H1 (cell line): ENCODE measurements around the gene PNPLA1. TPM values are rescaled to one million over a fixed set of nuclear protein-coding genes. Genes with fewer than 3 reads are reported as not detected.

Source experiments
- CTCF ChIA-PET: fragments of 300-600 bp; sonication (Branson Sonifier 250); formaldehyde crosslinking; loops from one replicate; lab custom pipeline; 2021; ENCODE audit not compliant: partially characterized antibody; lab: Charles Lee
- POLR2A ChIA-PET: fragments of 300-600 bp; sonication (Branson Sonifier 250); formaldehyde crosslinking; loops from one replicate; lab custom pipeline; 2021; ENCODE audit warnings: inconsistent platforms; ENCODE audit not compliant: partially characterized antibody; lab: Charles Lee
- DNase-seq, 2 experiments: peaks; one replicate each; pipeline versions ENCODE4 v3.0.0 to v3.0.0-alpha.2; 2010 to 2022; ENCODE audit warnings: low spot score in 2 of 2, low read depth in 1 of 2, mixed read lengths in 1 of 2
- FAIRE-seq: peaks from 2 replicates; lab custom pipeline; 2011; peaks lifted over from hg19 to GRCh38; lab: Jason Lieb, UNC
- H2AFZ ChIP-seq: 2 replicates; pipeline ENCODE4 v1.8.1; 2012; ENCODE audit warnings: low read length, inconsistent platforms
- H2AK5ac ChIP-seq: 2 replicates; pipeline ENCODE4 v1.6.1; 2013; ENCODE audit warnings: low read depth, low read length
- H2BK120ac ChIP-seq: replicated peaks from 2 replicates; pipeline ENCODE3; 2013; ENCODE audit warnings: low read depth, low read length, inconsistent platforms
- H2BK12ac ChIP-seq: 2 replicates; pipeline ENCODE4 v1.6.1; 2013; ENCODE audit warnings: low read depth, low read length
- H2BK15ac ChIP-seq: 2 replicates; pipeline ENCODE4 v1.6.1; 2013; ENCODE audit warnings: low read length
- H2BK20ac ChIP-seq: 2 replicates; pipeline ENCODE4 v1.6.1; 2013; ENCODE audit warnings: low read length
- H2BK5ac ChIP-seq: 2 replicates; pipeline ENCODE4 v1.6.1; 2013; ENCODE audit warnings: low read depth, low read length
- H3K14ac ChIP-seq: 2 replicates; pipeline ENCODE4 v1.6.1; 2013; ENCODE audit warnings: inconsistent platforms; ENCODE audit not compliant: insufficient read length
- H3K18ac ChIP-seq: 2 replicates; pipeline ENCODE4 v1.6.1; 2013; ENCODE audit warnings: low read length; ENCODE audit errors: extremely low read depth
- H3K23ac ChIP-seq: 2 replicates; pipeline ENCODE4 v1.6.1; 2013; ENCODE audit warnings: inconsistent platforms; ENCODE audit not compliant: insufficient read length
- H3K23me2 ChIP-seq: 2 replicates; pipeline ENCODE4 v1.6.1; 2013; ENCODE audit warnings: low read depth, low read length
- H3K27ac ChIP-seq: 2 replicates; pipeline ENCODE4 v1.6.1; 2011; ENCODE audit warnings: low read depth, low read length, inconsistent platforms
- H3K27me3 ChIP-seq, 4 experiments: replicated peaks in 1 of 4; 1 replicate in 1 of 4; 2 replicates in 3 of 4; pipeline versions ENCODE4 v1.6.1 to v1.8.1; 2011 to 2013; ENCODE audit warnings: low read length in 3 of 4, mild to moderate bottlenecking in 3 of 4, inconsistent platforms in 2 of 4, mixed read lengths in 2 of 4, moderate library complexity in 1 of 4; ENCODE audit not compliant: control insufficient read depth in 3 of 4, insufficient read depth in 3 of 4; ENCODE audit errors: extremely low read depth in 1 of 4
- H3K36me3 ChIP-seq, 4 experiments: 2 replicates each; pipeline versions ENCODE4 v1.6.1 to v1.8.1; 2011 to 2013; ENCODE audit warnings: mild to moderate bottlenecking in 4 of 4, low read length in 3 of 4, moderate library complexity in 2 of 4, control low read depth in 1 of 4, inconsistent platforms in 1 of 4; ENCODE audit not compliant: insufficient read depth in 4 of 4, control insufficient read depth in 2 of 4
- H3K4ac ChIP-seq: replicated peaks from 2 replicates; pipeline ENCODE3; 2013; ENCODE audit warnings: low read length, low read depth, mixed read lengths, inconsistent platforms; ENCODE audit not compliant: insufficient read length
- H3K4me1 ChIP-seq, 4 experiments: replicated peaks in 1 of 4; 1 replicate in 1 of 4; 2 replicates in 3 of 4; pipeline versions ENCODE4 v1.6.1 to v1.8.1; 2011 to 2013; ENCODE audit warnings: low read length in 3 of 4, inconsistent platforms in 2 of 4, mixed read lengths in 1 of 4; ENCODE audit not compliant: insufficient read depth in 4 of 4, control insufficient read depth in 3 of 4
- H3K4me2 ChIP-seq, 2 experiments: 2 replicates each; pipeline versions ENCODE4 v1.6.1 to v1.8.1; 2011 to 2013; ENCODE audit warnings: low read depth in 2 of 2, low read length in 2 of 2, control low read depth in 1 of 2, inconsistent platforms in 1 of 2, mild to moderate bottlenecking in 1 of 2; ENCODE audit not compliant: insufficient read depth in 1 of 2
- H3K4me3 ChIP-seq, 4 experiments: fragments of 200-600, 300-600 bp in 1 of 4; sonication (generic), shearing (Covaris generic), sonication (Bioruptor Twin) in 1 of 4; 2 replicates each; pipeline versions ENCODE4 v1.5.1 to v1.8.1; 2011 to 2016; ENCODE audit warnings: low read length in 4 of 4, low read depth in 3 of 4, control low read depth in 2 of 4, inconsistent platforms in 2 of 4, mild to moderate bottlenecking in 2 of 4, mixed read lengths in 1 of 4, moderate library complexity in 1 of 4; ENCODE audit not compliant: insufficient read depth in 2 of 4; ENCODE audit errors: extremely low read depth in 1 of 4
- H3K56ac ChIP-seq: replicated peaks from 2 replicates; pipeline ENCODE3; 2013; ENCODE audit warnings: low read depth, mild to moderate bottlenecking, mixed read lengths, low read length, inconsistent platforms; ENCODE audit not compliant: insufficient read length
- H3K79me1 ChIP-seq: 2 replicates; pipeline ENCODE4 v1.6.1; 2013; ENCODE audit warnings: low read depth, low read length, control low read depth
- H3K79me2 ChIP-seq, 2 experiments: 2 replicates each; pipeline versions ENCODE4 v1.6.1 to v1.8.1; 2012 to 2013; ENCODE audit warnings: low read length in 2 of 2, mild to moderate bottlenecking in 2 of 2, inconsistent platforms in 1 of 2; ENCODE audit not compliant: insufficient read depth in 2 of 2, control insufficient read depth in 1 of 2
- H3K9ac ChIP-seq, 4 experiments: replicated peaks in 1 of 4; 1 replicate in 1 of 4; 2 replicates in 3 of 4; pipeline versions ENCODE4 v1.6.1 to v1.8.1; 2011 to 2013; ENCODE audit warnings: low read depth in 3 of 4, low read length in 3 of 4, control low read depth in 2 of 4, mild to moderate bottlenecking in 2 of 4, moderate library complexity in 2 of 4, inconsistent platforms in 1 of 4; ENCODE audit errors: extremely low read depth in 1 of 4
- H3K9me3 ChIP-seq, 2 experiments: 2 replicates each; pipeline versions ENCODE4 v1.6.1 to v1.8.1; 2012 to 2013; ENCODE audit warnings: mild to moderate bottlenecking in 2 of 2, moderate library complexity in 2 of 2, control low read depth in 1 of 2, inconsistent platforms in 1 of 2, low read depth in 1 of 2, low read length in 1 of 2, mixed read lengths in 1 of 2; ENCODE audit not compliant: insufficient read depth in 2 of 2
- H4K20me1 ChIP-seq, 2 experiments: replicated peaks in 1 of 2; 2 replicates each; pipeline versions ENCODE3 to v1.8.1; 2011 to 2013; ENCODE audit warnings: inconsistent platforms in 2 of 2, low read length in 2 of 2, mild to moderate bottlenecking in 1 of 2; ENCODE audit not compliant: insufficient read depth in 2 of 2, control insufficient read depth in 1 of 2
- H4K5ac ChIP-seq: 2 replicates; pipeline ENCODE4 v1.6.1; 2013; ENCODE audit warnings: low read length, low read depth, mixed read lengths, inconsistent platforms; ENCODE audit not compliant: insufficient read length
- H4K8ac ChIP-seq: 2 replicates; pipeline ENCODE4 v1.8.0; 2013; ENCODE audit warnings: mild to moderate bottlenecking, moderate library complexity, low read length, inconsistent platforms; ENCODE audit not compliant: insufficient read depth; ENCODE audit errors: extremely low read depth
- H4K91ac ChIP-seq: replicated peaks from 2 replicates; pipeline ENCODE3; 2013; ENCODE audit warnings: low read length, mixed read lengths, inconsistent platforms; ENCODE audit not compliant: insufficient read length
- ASH2L ChIP-seq: fragments of 200-600, 300-600 bp; sonication (generic); IDR thresholded peaks from one replicate; pipeline ENCODE4 v1.7.1; 2017; ENCODE audit warnings: low read length
- KDM4A ChIP-seq: IDR thresholded peaks from one replicate; pipeline ENCODE4 v1.7.1; 2012; ENCODE audit warnings: low read depth, mild to moderate bottlenecking, moderate library complexity, low read length, inconsistent platforms; ENCODE audit not compliant: severe bottlenecking
- POU5F1 ChIP-seq: IDR thresholded peaks from 2 replicates; pipeline ENCODE4 v1.6.1; 2011; ENCODE audit warnings: low read depth, mild to moderate bottlenecking, low read length, moderate library complexity
- RNF2 ChIP-seq: fragments of 200-900, 300-1000 bp; sonication (generic); IDR thresholded peaks from 2 replicates; pipeline ENCODE4 v1.7.1; 2016; ENCODE audit warnings: borderline replicate concordance, low read depth, mild to moderate bottlenecking, antibody characterized with exemption, low read length; ENCODE audit not compliant: poor library complexity, severe bottlenecking; ENCODE audit errors: missing control alignments
- SP1 ChIP-seq: IDR thresholded peaks from 2 replicates; pipeline ENCODE4 v1.6.1; 2011; ENCODE audit warnings: low read depth, low read length
- TCF12 ChIP-seq: IDR thresholded peaks from 2 replicates; pipeline ENCODE4 v1.6.1; 2011; ENCODE audit warnings: low read depth, mild to moderate bottlenecking, low read length
- TEAD4 ChIP-seq: IDR thresholded peaks from 2 replicates; pipeline ENCODE4 v1.6.1; 2012; ENCODE audit warnings: low read depth, low read length, inconsistent platforms, mixed read lengths
- WGBS, 2 experiments: shearing (Covaris generic) in 1 of 2; methylation state at CpG; one replicate each; pipeline versions ENCODE4 v1.1.6 to v1.1.7; 2013 to 2015; ENCODE audit warnings: low lambda C conversion rate in 2 of 2, mixed read lengths in 2 of 2, inconsistent platforms in 1 of 2, low coverage in 1 of 2, missing lambda C conversion rate in 1 of 2; ENCODE audit not compliant: insufficient replicate concordance in 2 of 2, insufficient coverage in 1 of 2, insufficient read length in 1 of 2; ENCODE audit errors: extremely low coverage in 1 of 2, missing lambda C conversion rate in 1 of 2; 5-methylcytosine and 5-hydroxymethylcytosine counted together
- polyA plus RNA-seq, 7 experiments: library from polyadenylated mRNA; depleted of rRNA in 3 of 7; stranded (reverse) in 5 of 7; unstranded in 2 of 7; fragments of >200 nt in 5 of 7; fragments of 200-250 nt in 2 of 7; gene quantifications; 1 replicate in 5 of 7; 2 replicates in 1 of 7; 4 replicates in 1 of 7; pipeline versions ENCODE4 v1.2.1 to v1.2.3, GENCODE V29; 2011 to 2013; ENCODE audit warnings: missing spikeins in 2 of 7, mixed read lengths in 2 of 7
- total RNA-seq: library from RNA; stranded (reverse); fragmentation: NEBNext Ultra II Directional; extraction: Animal tissue kit (Norgen Biotek cat#: 25700); gene quantifications from 2 replicates; pipeline ENCODE4 v1.2.1, GENCODE V29; 2021
- TF ChIP-seq, protein P1 (sequence below): IDR thresholded peaks from 2 replicates; pipeline ENCODE4 v1.6.1; 2012; ENCODE audit warnings: inconsistent platforms

Gene PNPLA1
- total and polyA plus RNA-seq, 2 of the 8 experiments (the other 6 are each of a cell fraction or from before 2014, with no cell fraction given): not detected

DNA sequence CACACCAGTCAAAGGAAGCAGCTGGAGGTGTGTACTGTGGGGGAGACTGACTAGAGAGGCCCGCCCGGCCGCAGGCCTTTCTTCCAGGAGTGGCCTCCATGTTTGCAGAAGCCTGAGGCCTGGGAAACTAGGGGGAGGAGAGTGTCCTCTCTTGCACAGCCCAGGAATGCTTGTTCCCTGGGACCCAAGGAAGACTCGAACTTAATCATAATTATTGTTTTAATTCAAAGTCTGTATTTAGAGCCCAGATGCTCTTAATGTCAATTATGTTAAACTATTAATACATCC is 43.7 kb downstream of the PNPLA1 start:
- Histone ChIP-seq H3K27ac (no peak overlapping the region), H2BK5ac (no peak overlapping the region), H2BK15ac (0 out of 2 replicates have a peak overlapping the region, but pooled peaks have one; percentile 22), H3K79me2 (no peaks in the 10 kb centered on the region), H4K20me1 (no peaks in the 10 kb centered on the region), H2AFZ (no peak overlapping the region), H4K5ac (no peak overlapping the region), H3K4me1 (peaks cover 0 to 3% (median 0%) of the 10 kb centered on the region in 4 experiments; a peak in 1 of 7 replicates), H3K27me3 (no peaks in the 10 kb centered on the region), H4K91ac (no peak overlapping the region), H2BK20ac (no peak overlapping the region), H2BK120ac (no peak overlapping the region)
- DNase-seq (no peak), FAIRE-seq (no peak)
- CTCF ChIA-PET: interaction anchor here (0.9 to 14.2 kb wide), 4 partner anchors 10 to 47 kb away, joined by 4 to 137 read pairs (median 5); no protein-coding TSS in a partner anchor
- TF ChIP-seq, protein P1, sequence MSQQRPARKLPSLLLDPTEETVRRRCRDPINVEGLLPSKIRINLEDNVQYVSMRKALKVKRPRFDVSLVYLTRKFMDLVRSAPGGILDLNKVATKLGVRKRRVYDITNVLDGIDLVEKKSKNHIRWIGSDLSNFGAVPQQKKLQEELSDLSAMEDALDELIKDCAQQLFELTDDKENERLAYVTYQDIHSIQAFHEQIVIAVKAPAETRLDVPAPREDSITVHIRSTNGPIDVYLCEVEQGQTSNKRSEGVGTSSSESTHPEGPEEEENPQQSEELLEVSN: no peak
- TF ChIP-seq POU5F1 (no peak), TCF12 (no peak), RNF2 (no peak), KDM4A (no peak), SP1 (no peak), TEAD4 (no peak), ASH2L (no peak)
- TF ChIP-seq, all 59 proteins: peak for 0
- Histone ChIP-seq H4K8ac (no peak overlapping the region), H3K4me2 (no peak overlapping the region), H3K4ac (no peak overlapping the region), H3K9me3 (no peaks in the 10 kb centered on the region), H3K79me1 (no peaks in the 10 kb centered on the region), H3K14ac (no peak overlapping the region), H3K36me3 (no peaks in the 10 kb centered on the region), H3K18ac (no peak overlapping the region), H3K9ac (no peak overlapping the region), H3K4me3 (no peak overlapping the region), H3K23ac (no peak overlapping the region), H2AK5ac (no peak overlapping the region), H2BK12ac (no peak overlapping the region), H3K23me2 (no peaks in the 10 kb centered on the region), H3K56ac (no peak overlapping the region)
- WGBS, 2 experiments: 82% methylated on average over 4 of the region's 4 CpGs; no CpG with 5 or more reads in 1 of the 2 experiments
- POLR2A ChIA-PET: no interaction called here
